ENCODE data around the gene TBC1D10B.

GRCh38 chr16:30368122-30368791 lies 2.0 kb downstream of the TBC1D10B start:
- TF ChIP-seq CTCF (IDR thresholded peaks at IDR 0.05) = no peak
- TF ChIP-seq POLR2AphosphoS5 (IDR thresholded peaks at IDR 0.05) = no peak
- no peak for TF ChIP-seq POLR2A (IDR thresholded peaks at IDR 0.05)

All from prostate gland (tissue), 2 donors.